Endometrium (tissue), 2 donors: Measurements from ENCODE around the gene SPANXN2.
"Not testable (repeated sequence)": the region's sequence is repeated elsewhere in the genome, so short reads cannot be mapped to it uniquely, and the experiment has no call there.

Experiments used
- FAIRE-seq: peaks from 2 replicates; lab custom pipeline; 2012; peaks lifted over from hg19 to GRCh38; lab: Jason Lieb, UNC
- donor health status: control.
- donor health status: control.

SPANXN2 gene

DNA sequence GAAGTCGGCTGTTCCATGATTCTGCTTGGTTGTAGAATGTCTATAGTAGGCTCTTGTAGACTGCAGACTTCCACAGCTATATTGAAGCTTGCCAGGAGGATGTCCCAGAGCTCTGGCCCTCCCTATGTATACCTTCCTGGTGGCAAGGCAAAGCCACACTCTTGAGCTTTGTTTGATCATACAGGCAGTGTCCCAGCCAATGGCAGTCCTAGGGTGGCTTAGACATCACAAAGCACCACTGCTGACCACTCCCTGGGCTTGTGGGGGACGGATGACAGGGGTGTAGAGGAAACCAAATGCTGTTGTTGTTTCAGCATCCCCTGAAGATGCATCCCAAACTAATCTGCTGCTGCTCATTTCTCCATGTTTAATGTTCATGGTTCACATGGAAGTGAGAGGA, at the start of gene SPANXN2:
Gene SPANXN2 (minus strand): TSS at position 101 of the 400 bp plus-strand sequence. CDS start 84 bp downstream, at position 17.
- FAIRE-seq: not testable (repeated sequence)

DNA sequence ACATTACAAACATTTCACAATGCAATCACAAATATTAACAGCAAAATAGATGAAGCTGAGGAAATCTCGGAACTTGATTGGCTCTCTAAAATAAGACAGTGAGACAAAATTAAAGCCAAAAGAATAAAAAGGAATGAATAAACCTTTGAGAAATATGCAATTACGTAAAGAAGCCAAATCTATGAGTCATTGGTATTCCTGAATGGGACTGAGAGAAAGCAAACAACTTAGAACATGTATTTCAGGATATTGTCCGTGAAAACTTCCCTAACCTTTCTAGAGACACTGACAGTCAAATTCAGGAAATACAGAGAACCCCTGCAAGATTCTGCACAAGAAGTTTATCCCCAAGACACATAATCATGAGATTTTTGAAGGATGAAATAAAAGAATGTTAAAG, 48.4 kb upstream of the SPANXN2 start:
- FAIRE-seq: no peak

- FAIRE-seq: not testable (repeated sequence)
These were observed 47.2 kb upstream of the SPANXN2 start for GRCh38 chrX:143767789-143768188.

- FAIRE-seq: no peak
These were observed 37.3 kb upstream of the SPANXN2 start for GRCh38 chrX:143757887-143758286.

- no peak for FAIRE-seq
These were observed 36.8 kb upstream of the SPANXN2 start for GRCh38 chrX:143757375-143757774.

- FAIRE-seq: no peak
These were observed 33.6 kb upstream of the SPANXN2 start for GRCh38 chrX:143754183-143754582.

DNA sequence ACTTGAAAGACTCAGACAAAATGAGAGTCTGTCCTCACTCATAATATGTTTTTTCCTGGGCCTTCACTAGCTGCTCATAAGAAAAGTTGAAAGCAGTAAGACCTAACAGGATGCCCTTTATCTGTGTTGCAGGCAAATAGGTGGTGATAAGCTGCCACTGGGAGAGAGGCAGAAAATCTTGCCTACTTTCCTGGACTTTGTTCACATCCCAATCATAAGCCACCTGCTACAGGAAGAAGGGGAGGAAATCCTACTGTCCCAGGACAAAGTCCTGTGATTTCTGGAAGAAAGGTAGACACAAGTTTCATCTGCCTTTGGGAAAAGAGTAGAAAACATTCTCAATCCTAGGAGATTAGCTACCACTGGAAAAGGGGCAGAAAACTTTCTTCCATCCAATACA, 13.3 kb upstream of the SPANXN2 start:
- no peak for FAIRE-seq

GRCh38 chrX:143726296-143726695, 5.7 kb upstream of the SPANXN2 start:
- FAIRE-seq: no peak

GRCh38 chrX:143701460-143701859, 19.1 kb downstream of the SPANXN2 start:
- FAIRE-seq: no peak

DNA sequence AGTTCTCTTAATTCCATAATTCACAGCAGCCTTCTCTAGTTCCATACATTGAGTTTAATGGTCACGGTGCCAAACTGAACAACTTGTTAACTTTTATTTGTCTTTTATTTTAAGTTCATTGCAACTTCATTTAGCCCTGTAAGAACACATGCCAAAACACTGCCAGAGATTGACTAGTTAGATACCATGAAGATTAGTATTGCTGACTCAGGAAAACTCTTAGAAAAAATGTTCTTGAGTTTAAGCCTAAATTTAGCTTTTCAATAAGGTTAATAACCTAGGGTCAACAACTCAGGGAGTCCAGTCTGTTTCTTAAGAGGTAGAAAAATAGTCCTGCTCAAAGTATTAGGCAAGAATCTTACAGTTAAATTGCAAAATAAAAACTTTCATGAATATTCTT, 25.7 kb downstream of the SPANXN2 start:
- no peak for FAIRE-seq

GRCh38 chrX:143683486-143683885, 37.1 kb downstream of the SPANXN2 start:
- no peak for FAIRE-seq

DNA sequence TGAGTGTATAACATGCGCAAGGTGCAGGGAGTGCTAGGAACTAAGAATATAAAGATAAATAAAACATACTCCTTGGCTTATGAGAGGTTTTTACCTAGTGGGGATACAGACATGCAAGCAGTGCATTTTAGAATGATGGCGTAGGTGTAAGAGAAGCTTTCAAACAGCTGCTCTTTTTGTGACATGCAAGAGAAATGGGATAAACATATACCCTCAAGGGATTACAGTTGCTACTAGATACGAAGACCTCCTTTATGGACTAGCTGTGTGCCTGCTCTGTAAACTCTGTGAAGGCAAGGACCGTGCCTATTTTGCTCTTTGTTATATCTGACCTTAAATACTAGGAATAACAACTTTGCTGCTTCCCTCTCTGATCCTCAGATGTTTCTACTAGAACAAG, 45.6 kb downstream of the SPANXN2 start:
- no peak for FAIRE-seq

- FAIRE-seq: no peak
These were observed 51.2 kb downstream of the SPANXN2 start for GRCh38 chrX:143669395-143669794.

DNA sequence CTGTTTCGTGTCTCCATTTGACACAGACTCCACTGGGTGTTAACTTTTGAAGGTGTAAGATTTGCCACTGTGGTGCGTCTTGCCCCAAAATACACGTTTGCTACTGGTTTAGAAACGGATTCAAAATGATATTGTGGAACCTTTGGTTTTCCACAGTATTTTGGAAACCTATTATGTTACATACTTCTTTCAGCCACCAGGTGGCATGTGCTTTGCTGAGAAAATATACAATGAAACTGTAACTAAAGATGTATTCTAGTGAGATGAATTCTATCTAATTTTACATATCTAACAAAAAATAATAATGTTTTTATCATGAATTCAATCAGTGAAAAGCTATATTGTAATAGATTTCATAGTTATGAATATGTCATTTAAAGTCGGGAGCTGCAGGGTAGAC, 56.2 kb downstream of the SPANXN2 start:
- peak; percentile 80 for FAIRE-seq

DNA sequence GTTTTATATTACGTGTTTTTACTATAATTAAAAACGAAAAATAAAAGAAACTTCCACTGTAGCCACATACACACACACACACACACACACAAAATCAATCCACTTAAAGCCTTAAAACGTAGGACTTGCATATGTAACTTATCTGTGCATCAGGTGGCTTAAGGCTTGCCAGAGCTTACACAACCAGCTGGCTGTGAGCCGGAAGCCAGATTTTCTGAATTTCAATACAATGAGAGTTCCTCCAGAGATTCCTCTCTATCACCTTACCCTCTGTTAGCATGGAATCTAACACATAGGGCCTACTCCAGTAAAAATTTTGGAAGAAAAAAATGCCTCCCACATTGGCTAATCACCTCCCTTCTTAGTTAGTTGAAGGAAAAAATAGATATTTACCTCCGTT, 56.8 kb downstream of the SPANXN2 start:
- FAIRE-seq: no peak
